ENCODE measurements around the gene RASSF6. TPM values are rescaled to one million over a fixed set of nuclear protein-coding genes. Genes with fewer than 3 reads are reported as not detected.
"Not testable (repeated sequence)": the region's sequence is repeated elsewhere in the genome, so short reads cannot be mapped to it uniquely, and the experiment has no call there.

Gene RASSF6
- total RNA-seq, 1 experiment from 2014 or later = 1.6 TPM

DNA sequence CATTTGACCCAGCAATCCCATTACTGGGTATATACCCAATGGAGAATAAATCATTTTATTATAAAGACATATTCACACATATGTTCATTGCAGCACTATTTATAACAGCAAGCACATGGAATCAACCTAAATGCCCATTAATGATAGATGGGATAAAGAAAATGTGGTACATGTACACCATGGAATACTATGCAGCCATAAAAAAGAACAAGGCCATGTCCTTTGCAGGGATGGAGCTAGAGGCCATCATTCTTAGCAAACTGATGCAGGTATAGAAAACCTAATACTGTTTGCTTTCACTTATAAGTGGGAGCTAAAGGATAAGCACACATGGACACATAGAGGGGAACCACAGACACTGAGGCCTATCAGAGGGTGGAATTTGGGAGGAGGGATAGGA lies 22.6 kb downstream of the RASSF6 start:
- CTCF ChIA-PET = interaction anchor here (0.6 to 7.4 kb wide), 2 partner anchors 55 to 330 kb away, joined by 4 to 99 read pairs; no protein-coding TSS in a partner anchor
- intact Hi-C loops (cut with micrococcal nuclease) = loop anchor here (10.0 kb wide), 1 partner anchor 537 kb away; no protein-coding TSS in a partner anchor
- TF ChIP-seq, protein P1, sequence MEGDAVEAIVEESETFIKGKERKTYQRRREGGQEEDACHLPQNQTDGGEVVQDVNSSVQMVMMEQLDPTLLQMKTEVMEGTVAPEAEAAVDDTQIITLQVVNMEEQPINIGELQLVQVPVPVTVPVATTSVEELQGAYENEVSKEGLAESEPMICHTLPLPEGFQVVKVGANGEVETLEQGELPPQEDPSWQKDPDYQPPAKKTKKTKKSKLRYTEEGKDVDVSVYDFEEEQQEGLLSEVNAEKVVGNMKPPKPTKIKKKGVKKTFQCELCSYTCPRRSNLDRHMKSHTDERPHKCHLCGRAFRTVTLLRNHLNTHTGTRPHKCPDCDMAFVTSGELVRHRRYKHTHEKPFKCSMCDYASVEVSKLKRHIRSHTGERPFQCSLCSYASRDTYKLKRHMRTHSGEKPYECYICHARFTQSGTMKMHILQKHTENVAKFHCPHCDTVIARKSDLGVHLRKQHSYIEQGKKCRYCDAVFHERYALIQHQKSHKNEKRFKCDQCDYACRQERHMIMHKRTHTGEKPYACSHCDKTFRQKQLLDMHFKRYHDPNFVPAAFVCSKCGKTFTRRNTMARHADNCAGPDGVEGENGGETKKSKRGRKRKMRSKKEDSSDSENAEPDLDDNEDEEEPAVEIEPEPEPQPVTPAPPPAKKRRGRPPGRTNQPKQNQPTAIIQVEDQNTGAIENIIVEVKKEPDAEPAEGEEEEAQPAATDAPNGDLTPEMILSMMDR (IDR thresholded peaks at IDR 0.05; ENCODE audit: unreplicated experiment) = no peak

DNA sequence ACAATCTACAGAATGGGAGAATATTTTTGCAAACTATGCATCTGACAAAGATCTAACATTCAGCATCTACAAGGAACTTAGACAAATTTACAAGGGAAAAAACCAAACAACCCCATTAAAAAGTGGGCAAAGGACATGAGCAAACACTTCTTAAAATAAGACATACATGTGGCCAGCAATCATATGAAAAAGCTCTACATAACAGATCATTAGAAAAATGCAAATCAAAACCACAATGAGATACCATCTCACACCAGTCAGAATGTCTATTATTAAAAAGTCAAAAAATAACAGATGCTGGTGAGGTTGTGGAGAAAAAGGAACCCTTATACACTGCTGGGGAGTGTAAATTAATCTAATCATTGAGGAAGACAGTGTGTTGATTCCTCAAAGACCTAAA lies 23.1 kb downstream of the RASSF6 start:
- peaks cover 19% of the 10 kb centered on the region for H3K4me1 Mint-ChIP-seq (ENCODE audit: insufficient read depth, unreplicated experiment)
- ChIA-PET POLR2A (interaction anchor here (0.7 to 1.5 kb wide), 4 partner anchors 12 to 55 kb away, joined by 3 to 5 read pairs (median 4); no protein-coding TSS in a partner anchor), CTCF (interaction anchor here (0.7 to 7.4 kb wide), 2 partner anchors 52 to 56 kb away, joined by 3 to 99 read pairs; no protein-coding TSS in a partner anchor)
- DNase-seq (ENCODE audit: unreplicated experiment); BruUV-seq (replicated peaks); H3K36me3 Mint-ChIP-seq (ENCODE audit: insufficient read depth, unreplicated experiment); H3K27ac Mint-ChIP-seq (ENCODE audit: low read depth, unreplicated experiment); H3K4me3 Mint-ChIP-seq (ENCODE audit: unreplicated experiment); H3K9me3 Mint-ChIP-seq (ENCODE audit: unreplicated experiment); H3K27me3 Mint-ChIP-seq (ENCODE audit: insufficient read depth, unreplicated experiment): not testable (repeated sequence)
- intact Hi-C loops (cut with micrococcal nuclease) = loop anchor here (10.0 kb wide), 1 partner anchor 538 kb away; no protein-coding TSS in a partner anchor

More for the DNA sequence above, 22.6 kb downstream of the RASSF6 start:
- DNase-seq (ENCODE audit: unreplicated experiment) = no peak
- no peaks in the 10 kb centered on the region for H3K27me3 Mint-ChIP-seq (ENCODE audit: insufficient read depth, unreplicated experiment)
- BruUV-seq (replicated peaks) = no TSS peak
- no peaks in the 10 kb centered on the region for H3K36me3 Mint-ChIP-seq (ENCODE audit: insufficient read depth, unreplicated experiment)
- POLR2A ChIA-PET = interaction anchor here (0.7 to 1.5 kb wide), 4 partner anchors 12 to 55 kb away, joined by 3 to 5 read pairs (median 4); no protein-coding TSS in a partner anchor
- H3K9me3 Mint-ChIP-seq (ENCODE audit: unreplicated experiment) = no peaks in the 10 kb centered on the region
- no peak overlapping the region for H3K27ac Mint-ChIP-seq (ENCODE audit: low read depth, unreplicated experiment)
- H3K4me1 Mint-ChIP-seq (ENCODE audit: insufficient read depth, unreplicated experiment) = peaks cover 19% of the 10 kb centered on the region
- no peak overlapping the region for H3K4me3 Mint-ChIP-seq (ENCODE audit: unreplicated experiment)

DNA sequence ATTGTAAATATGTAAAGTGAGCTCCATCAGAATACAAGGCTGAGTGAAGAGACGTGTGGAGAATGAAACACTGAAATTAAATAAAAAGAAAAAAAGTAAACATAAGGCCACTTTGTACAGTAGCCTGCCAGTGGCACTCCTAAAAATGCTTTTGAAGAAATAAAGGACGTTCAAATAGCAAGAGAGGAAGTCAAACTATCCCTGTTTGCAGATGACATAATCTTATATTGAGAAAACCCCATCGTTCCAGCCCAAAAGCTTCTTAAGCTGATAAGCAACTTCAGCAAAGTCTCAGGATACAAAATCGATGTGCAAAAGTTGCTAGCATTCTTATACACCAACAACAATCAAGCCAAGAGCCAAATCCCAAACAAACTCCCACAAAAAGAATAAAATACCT lies 24.2 kb downstream of the RASSF6 start:
- H3K9me3 Mint-ChIP-seq (ENCODE audit: unreplicated experiment) = no peaks in the 10 kb centered on the region
- DNase-seq (ENCODE audit: unreplicated experiment) = no peak
- intact Hi-C loops (cut with micrococcal nuclease) = loop anchor here (10.0 kb wide), 1 partner anchor 539 kb away; no protein-coding TSS in a partner anchor
- BruUV-seq (replicated peaks) = no TSS peak
- TF ChIP-seq, protein P1 (IDR thresholded peaks at IDR 0.05; ENCODE audit: unreplicated experiment) = no peak
- ChIA-PET POLR2A (interaction anchor here (0.6 to 1.5 kb wide), 6 partner anchors 9 to 1524 kb away, joined by 3 to 5 read pairs (median 3); no protein-coding TSS in a partner anchor), CTCF (interaction anchor here (0.6 to 7.4 kb wide), 9 partner anchors 9 to 1591 kb away, joined by 3 to 99 read pairs (median 4); no protein-coding TSS in a partner anchor)
- no peaks in the 10 kb centered on the region for H3K36me3 Mint-ChIP-seq (ENCODE audit: insufficient read depth, unreplicated experiment)
- no peaks in the 10 kb centered on the region for H3K27me3 Mint-ChIP-seq (ENCODE audit: insufficient read depth, unreplicated experiment)
- H3K27ac Mint-ChIP-seq (ENCODE audit: low read depth, unreplicated experiment) = no peak overlapping the region
- H3K4me1 Mint-ChIP-seq (ENCODE audit: insufficient read depth, unreplicated experiment) = peaks cover 19% of the 10 kb centered on the region
- no peak overlapping the region for H3K4me3 Mint-ChIP-seq (ENCODE audit: unreplicated experiment)

GRCh38 chr4:73593631-73594241 lies 26.5 kb downstream of the RASSF6 start:
- DNase-seq (ENCODE audit: unreplicated experiment) = peak; percentile 51
- ChIA-PET CTCF (interaction anchor here (0.6 to 7.4 kb wide), 15 partner anchors 13 to 531 kb away, joined by 3 to 99 read pairs (median 3); no protein-coding TSS in a partner anchor), POLR2A (interaction anchor here (0.7 to 1.5 kb wide), 5 partner anchors 16 to 371 kb away, joined by 3 to 8 read pairs (median 5); partner anchors contain the start of gene RASSF6)
- Mint-ChIP-seq H3K27ac (ENCODE audit: low read depth, unreplicated experiment) (no peak overlapping the region), H3K4me3 (ENCODE audit: unreplicated experiment) (no peak overlapping the region), H3K4me1 (ENCODE audit: insufficient read depth, unreplicated experiment) (peaks cover 18% of the 10 kb centered on the region), H3K36me3 (ENCODE audit: insufficient read depth, unreplicated experiment) (no peaks in the 10 kb centered on the region), H3K9me3 (ENCODE audit: unreplicated experiment) (no peaks in the 10 kb centered on the region), H3K27me3 (ENCODE audit: insufficient read depth, unreplicated experiment) (no peaks in the 10 kb centered on the region)
- no TSS peak for BruUV-seq (replicated peaks)
- TF ChIP-seq, protein P1 (IDR thresholded peaks at IDR 0.05; ENCODE audit: unreplicated experiment) = peak; percentile 38
- intact Hi-C loops (cut with micrococcal nuclease) = loop anchor here (1.0 to 10.0 kb wide), 3 partner anchors 60 to 541 kb away; no protein-coding TSS in a partner anchor
